ENCODE data around the gene CAP1.
A peak's percentile ranks its signal among the peaks of the same experiment; 100 is the strongest.
"Not testable (repeated sequence)": the region's sequence is repeated elsewhere in the genome, so short reads cannot be mapped to it uniquely, and the experiment has no call there.

The CAP1 gene

DNA sequence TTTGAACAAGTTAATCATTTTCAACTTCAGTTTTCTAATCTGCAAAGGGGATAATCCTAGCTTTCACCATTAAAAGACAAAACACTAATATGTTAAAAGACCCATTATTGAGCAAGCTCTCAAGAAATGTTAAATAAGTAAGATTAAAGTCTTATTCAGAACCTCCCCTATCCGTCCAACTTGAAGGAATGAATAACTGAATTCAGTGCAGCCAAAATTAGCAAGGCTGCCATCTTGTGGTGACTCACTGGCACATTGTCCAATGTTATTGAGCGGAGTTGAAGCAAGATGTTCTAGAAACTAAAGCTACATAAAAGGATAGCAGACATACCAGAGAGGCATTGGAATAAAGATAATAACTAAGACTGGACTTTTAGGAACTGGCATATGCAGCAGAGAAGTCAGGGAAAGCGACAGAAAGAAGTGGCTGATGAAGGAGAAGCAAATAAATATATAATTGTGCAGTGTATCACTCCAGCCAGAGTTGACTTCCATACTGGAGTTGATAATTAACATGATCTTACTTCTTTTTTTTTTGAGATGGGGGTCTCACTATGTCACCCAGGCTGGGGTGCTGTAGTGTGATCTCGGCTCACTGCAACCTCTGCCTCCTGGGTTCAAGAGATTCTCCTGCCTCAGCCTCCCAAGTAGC is 8.2 kb upstream of the CAP1 start:
- DNase-seq, result peak; percentile 68

DNA sequence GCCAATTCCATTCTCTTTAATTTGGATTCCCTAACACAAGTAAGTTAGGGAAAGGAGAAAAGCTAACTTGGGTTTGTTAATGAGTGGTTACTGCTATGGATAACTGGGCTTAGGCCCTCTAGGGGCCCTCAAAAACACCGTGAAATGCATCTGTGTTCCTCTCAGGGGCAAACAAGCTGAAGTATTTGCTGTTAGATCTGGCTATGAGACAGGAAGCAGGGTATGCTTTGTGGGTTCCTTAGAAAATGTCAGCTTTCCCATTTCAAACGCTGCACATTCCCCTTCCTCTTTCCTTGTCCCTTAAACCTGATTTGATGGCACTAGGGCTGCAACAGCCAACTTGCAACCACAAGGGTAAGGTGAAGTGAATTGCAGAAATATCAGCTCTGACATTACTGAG is 5.7 kb upstream of the CAP1 start:
- no peak for DNase-seq

DNA sequence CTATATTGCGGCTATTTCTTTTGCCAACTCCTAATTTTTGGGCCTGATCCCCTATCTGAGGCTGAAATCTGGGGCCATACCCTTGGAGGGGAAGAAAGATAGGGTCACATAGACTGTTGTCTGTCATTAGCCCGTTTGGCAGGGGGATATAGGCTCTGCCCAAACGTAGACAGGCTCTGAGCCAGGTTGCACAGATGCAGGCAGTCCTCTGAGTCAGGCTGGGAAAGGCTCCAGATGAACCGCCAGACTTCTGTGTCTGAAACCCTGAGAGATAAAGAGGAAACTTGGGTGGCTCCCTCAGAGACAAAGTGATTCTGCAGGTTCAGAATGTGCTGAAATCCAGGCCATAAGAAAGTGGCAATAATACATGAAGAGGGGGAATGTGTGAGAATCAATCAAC is 4.0 kb upstream of the CAP1 start:
- peak; percentile 66 for DNase-seq

DNA sequence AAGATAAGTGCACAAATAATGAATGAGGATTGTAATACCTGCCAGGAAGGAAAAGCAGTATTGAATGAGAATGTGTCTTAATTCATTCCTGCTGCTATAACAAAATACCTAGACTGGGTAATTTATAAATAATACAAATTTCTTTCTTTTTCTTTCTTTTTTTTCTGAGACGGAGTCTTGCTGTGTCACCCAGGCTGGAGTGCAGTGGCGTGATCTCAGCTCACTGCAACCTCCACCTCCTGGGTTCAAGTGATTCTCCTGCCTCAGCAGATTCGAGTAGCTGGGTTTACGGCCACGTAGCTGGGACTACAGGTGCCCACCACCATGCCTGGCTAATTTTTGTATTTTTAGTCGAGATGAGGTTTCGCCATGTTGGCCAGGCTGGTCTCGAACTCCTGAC is 3.3 kb upstream of the CAP1 start:
- not testable (repeated sequence) for DNase-seq

DNA sequence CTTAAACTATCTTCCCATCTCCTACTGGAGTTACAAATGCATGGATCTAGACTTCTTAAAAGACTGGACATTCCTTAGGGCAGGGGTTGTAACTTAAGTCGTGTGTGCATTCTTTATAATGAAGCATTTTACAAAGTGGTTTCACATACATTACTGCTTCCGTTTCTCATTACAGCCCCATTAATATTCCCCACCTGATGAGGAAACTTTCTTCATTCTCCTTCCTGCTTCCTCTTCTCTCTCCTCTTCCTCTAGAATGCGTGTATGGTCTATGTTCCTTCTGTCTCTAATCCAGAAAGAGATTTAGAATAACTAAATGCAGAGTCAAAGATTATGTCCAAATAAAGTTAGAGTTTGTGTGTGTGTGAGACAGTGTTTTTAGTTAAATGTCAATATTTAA is 1.8 kb upstream of the CAP1 start:
- DNase-seq, result no peak

DNA sequence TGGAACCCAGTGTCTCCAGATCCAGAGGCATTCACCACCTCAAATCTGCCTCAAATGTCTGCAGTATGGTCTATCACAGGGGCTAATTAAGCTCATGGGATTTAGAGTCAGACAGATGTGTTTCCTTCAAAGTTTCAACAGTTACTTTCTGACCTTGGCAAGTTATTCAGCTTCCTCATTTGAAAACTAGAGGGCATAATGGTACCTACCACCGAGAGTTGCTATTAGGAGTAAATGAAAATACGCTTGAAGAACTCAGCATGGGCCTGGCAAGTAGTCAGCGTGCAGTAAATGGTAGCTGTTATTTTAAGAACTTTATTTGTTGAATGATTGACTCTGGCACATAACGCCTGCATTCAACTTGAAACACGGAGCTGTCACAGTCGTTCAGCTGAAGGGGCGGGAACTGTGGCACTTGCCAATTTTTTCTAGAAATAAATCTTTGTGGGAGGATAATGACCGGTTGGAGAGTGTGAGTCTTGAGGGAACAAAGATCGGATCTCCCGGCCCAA is 1.2 kb upstream of the CAP1 start:
- no peak for DNase-seq

DNA sequence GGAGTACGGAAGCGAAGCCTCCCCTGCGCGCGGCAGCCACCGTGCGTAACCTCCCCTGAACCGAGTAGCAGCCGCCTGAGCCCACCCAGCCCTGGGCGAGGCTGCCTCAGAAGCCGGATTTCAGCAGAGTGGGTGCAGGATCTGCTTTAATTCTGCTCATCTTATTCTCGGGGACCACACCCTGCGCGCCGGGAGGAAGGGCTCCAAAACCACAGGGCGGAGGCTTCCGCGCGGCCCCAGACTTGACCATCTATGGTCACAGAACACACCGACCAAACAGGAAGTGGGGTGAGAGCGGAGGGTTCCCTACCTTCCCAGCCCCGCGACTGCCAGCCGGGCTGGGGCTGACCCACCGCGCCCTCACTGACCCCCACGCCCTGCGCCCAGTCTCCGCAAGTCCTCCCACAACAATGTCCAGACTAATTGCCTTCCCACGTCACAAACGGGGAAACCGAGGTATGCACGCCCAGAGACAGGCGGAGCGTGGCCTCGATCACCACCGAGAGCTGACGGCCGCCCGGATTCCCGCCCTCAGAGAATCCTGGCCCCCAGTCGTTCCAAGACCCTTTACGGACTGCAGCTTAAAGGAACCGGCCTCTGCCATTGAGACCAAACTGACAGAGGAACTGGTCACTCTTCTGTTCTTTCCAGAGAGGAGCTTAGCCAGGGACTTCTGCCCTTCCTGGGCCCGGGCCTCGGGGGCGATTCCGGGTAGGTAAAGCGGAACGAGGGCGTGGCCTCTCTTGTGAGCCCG is 595 bp upstream of the CAP1 start:
- DNase-seq, result peak; percentile 97

DNA sequence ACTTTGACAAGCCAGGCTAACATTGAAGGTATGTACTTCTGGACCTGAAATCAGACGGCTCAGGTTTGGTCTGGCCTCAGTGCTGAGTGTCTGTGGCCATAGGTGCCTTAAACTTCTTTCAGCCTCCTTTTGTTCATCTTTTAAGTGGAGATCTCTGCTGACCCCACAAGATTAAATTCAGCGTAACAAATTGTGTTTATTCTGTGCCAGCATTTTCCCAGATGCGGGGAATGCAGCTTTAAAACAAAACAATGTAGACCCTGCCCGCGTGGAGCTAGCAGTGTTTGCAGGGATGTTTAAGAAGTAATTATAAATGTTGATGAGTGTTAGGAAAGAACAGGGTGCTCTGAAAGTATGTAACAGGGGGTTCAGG is 923 bp downstream of the CAP1 start:
- no peak for DNase-seq

DNA sequence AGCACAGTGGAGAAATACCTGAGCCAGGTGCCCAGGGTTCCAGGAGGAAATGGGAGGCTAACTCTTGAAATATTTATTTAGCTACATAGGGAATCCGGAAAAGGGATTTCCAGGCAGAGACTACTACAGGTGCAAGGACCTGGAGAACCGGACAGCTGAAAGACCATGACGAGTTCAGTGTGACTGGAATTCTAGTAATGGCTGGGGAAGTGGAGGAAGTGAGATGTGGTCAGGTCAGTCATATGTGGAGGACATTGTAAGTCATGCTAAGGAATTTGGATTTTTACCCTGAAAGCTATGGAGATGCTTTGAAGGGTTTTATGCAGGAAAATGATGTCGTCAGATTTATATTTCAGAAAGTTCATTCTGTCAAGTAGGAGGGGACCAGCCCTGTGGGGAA is 1.8 kb downstream of the CAP1 start:
- DNase-seq, result peak; percentile 54

DNA sequence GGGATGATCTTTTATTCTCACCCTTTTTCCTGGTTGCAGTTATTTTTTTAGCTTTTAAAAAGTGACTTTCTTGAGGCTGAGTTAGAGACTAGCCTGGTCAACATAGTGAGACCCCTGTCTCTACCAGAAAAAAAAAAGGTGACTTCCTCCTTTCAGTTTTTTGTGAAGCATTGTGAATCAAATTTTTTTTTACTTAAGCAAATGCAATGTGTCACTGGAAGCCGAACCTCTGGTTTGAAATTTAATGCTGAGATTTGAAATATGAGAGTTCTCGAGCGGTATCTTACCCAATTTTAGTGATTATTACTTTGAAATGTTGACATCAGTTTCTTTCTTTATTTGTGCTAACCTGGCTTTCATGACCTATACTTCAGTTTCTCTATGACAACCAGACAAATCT is 3.6 kb downstream of the CAP1 start:
- no peak for DNase-seq

DNA sequence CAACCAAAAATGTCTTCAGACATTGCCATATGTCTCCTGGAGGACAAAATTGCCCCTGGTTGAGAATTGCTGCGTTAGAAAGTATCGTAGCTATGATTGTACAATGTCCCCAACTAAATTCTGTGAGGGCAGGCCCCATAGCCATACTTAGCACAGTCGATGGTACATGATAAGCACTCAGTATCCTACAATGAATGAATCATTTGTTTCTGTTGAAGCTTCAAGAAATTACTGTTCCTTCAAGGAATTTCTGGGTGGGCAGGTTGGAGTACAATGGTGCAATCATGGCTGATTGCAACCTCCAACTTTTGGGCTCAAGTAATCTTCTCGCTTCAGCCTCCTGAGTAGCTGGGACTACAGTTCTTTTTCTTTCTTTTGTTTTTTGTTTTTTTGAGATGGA is 4.7 kb downstream of the CAP1 start:
- no peak for DNase-seq

DNA sequence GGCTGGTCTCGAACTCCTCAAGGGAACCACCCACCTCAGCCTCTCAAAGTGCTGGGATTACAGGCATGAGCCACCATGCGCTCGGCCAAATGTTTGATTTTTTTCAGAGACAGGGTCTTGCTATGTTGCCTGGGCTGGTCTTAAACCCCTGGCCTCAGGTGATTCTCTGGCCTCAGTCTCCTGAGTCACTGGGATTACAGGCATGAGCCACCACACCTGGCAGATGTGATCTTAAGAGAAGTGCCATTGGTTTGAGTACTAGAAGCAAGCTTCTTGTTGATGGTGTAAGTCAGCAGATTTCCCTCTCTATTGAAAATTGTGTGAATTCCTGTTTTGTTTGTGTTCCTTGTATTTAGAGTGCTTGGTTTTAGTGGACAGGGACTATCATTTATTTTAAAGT is 5.2 kb downstream of the CAP1 start:
- no peak for DNase-seq

DNA sequence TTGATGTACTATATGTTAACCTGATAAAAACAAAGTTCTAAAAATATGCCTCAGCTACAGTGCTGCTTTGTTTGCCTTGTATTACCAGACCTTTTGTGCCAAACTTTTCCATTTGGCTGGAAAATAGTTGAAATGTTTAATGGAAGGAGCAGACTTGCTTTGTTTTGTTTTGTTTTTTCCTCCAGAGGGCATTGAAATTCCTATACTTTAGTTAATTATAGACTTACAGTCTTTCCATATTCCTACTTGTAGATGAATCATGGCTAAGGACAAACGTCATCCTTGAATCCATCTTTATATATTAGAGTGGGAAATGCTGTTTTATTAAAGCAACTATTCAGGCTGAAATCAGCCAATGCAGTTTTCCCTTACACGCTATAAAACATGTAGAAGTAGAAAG is 6.7 kb downstream of the CAP1 start:
- peak; percentile 37 for DNase-seq

DNA sequence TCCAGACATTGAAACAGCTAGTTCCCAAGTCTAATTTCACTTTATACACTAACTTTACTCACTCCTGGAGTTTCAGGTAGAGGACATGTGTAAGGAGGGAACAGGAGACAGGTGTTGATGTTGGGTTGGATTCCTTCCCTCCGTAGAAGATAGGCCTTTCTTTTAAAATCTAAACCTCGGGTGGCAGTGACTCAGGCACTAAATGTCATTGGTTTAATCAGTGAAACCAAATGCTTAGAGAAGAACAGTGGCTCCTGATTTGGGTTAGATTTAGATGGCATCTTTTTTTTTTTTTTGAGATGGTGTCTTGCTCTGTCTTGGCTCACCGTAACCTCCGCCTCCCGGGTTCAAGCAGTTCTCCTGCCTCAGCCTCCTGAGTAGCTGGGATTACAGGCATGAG is 7.2 kb downstream of the CAP1 start:
- DNase-seq, result no peak

DNA sequence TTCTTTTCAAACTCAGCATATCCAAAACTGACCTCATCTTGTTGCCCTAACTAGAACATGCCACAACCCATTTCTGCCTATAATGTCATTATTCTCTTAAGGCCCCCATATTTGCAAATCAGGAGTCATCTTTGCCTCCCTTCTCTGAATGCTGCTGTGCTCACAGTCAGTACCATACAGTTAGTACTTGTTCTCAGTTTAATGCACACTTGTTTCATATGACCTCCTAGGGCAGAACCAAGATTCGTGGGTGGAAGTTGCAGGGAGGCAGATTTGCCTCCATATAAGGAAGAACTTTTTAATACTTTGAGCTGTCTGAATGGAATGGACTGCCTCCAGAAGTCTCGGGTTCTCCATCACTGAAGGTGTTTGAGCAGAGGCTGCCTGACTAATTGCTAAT is 9.2 kb downstream of the CAP1 start:
- DNase-seq, result peak; percentile 57

DNA sequence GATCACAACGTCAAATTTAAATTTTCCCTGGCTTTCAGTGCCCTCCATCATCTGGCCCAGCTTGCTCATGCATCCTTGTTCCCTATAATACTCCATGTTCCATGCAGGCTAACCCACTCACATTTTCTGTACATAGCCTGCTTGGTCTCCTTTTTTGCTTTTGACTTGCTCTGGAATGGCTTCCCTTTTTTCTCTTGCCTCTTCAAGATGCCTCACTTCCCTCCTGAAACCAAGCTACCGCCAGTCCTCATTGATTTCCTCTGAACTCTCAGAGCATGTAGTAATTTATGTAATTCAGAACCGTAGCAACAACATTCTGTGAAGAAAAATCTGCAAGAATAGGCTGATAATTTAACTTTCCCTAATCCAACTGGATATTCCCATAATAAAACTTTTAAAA is 10.3 kb downstream of the CAP1 start:
- DNase-seq, result no peak

DNA sequence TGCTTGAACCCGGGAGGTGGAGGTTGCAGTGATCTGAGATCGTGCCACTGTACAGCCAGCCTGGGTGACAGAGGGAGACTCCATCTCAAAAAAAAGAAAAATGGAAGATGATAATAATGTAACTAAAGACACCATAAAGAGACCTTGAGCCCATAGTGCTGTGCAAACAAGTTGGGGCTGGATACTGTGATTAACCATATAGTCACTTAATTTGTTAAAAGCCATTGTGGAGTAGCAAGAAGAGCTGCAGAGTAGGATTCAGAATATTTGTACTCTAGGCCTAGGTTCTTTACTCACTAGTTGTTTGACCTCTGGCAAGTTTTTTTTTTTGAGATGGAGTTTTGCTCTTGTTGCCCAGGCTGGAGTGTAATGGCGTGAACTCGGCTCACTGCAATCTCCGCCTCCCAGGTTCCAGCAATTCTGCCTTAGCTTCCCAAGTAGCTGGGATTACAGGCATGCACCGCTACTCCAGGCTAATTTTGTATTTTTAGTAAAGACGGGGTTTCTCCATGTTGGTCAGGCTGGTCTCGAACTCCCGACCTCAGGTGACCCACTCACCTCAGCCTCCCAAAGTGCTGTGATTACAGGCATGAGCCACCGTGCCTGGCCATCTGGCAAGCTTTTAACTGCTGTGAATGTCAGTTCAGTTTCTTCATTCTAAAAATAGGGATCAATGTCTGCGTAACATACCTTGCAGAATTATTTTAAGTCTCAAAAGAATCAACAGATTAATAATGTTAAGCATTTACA is 12.8 kb downstream of the CAP1 start:
- no peak for DNase-seq

DNA sequence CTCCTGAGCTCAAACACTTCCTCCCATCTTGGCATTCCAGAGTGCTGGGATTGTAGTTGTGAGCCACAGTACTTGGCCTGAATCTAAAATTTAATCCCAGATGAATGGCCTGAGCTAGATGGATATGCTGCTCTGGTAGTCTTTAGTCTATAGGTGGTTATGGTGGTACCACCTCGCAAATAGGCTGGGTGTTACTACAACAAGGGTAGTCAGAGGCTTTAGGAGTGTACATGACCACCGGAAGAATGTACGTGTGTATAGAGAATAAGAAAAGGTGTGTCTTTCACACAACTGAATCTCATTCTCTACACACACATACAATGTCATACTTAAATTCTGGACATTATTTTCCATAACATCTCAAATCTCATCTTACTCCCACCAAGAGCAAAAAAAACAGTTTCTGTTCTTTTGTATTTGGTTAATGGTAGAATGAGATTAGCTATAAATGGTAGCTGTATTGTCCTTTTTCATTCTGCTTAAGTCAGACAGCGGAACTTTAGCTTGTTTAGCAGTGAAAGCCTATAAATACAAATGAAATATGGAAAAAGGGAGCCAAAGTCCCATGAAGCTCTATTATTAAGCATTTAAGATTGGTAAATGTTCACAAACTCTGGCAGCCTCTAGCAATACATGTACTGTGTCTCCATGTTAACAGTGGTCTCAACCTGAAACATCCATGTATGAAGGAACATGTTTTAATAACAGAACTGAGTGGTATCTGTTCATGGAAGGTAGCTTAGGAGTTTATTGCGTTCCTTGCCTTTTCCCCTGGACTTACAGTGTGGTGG is 16.2 kb downstream of the CAP1 start:
- DNase-seq, result no peak

DNA sequence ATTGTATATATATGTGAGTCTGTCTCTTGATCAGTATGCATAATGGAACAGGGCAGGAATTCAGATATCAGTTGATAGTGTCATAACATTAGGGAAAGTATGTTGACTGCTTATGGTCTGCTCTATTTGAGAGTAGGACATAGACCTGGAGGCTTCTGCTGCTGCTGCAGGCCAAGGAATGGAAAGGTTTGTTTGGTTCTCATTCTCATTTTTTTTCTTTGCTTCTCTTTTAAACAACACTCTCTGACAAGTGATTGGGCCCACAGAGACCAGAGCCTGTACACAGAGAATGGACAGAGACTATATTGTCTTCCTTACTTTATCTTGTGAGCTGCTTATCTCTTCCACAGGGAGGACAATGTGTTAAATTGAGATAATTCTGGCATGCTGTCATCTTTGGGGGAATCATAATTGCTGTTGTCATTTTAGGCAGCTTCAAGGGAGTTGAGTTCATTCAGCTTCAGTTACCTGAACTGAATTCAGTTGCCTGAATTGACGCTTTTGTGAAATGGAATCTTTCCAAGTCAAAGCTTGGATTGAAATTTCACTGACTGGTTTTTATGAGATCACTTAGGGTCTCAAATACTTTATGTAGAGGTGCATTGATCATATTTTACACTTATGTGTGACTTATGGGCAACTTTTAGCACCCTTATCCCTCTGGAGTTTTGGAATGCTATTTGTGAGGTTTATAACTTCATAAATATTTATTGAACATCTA is 16.9 kb downstream of the CAP1 start:
- no peak for DNase-seq

DNA sequence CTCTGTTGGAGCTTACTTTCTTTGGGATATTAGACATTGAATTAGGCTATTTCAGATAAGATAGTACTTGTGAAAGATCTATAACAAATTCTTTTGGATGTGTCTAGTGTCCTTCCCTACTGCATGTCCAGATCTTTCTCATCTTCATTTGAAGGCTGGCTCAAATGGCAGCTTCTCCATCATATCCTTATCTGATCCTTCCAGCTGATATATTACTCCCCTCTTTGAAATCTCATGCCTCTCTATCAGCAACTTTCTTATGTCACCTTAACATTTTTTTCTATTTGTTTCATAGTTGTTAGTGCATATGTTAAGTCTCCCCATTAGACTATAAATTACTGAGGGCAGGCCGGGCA is 17.5 kb downstream of the CAP1 start:
- no peak for DNase-seq

DNA sequence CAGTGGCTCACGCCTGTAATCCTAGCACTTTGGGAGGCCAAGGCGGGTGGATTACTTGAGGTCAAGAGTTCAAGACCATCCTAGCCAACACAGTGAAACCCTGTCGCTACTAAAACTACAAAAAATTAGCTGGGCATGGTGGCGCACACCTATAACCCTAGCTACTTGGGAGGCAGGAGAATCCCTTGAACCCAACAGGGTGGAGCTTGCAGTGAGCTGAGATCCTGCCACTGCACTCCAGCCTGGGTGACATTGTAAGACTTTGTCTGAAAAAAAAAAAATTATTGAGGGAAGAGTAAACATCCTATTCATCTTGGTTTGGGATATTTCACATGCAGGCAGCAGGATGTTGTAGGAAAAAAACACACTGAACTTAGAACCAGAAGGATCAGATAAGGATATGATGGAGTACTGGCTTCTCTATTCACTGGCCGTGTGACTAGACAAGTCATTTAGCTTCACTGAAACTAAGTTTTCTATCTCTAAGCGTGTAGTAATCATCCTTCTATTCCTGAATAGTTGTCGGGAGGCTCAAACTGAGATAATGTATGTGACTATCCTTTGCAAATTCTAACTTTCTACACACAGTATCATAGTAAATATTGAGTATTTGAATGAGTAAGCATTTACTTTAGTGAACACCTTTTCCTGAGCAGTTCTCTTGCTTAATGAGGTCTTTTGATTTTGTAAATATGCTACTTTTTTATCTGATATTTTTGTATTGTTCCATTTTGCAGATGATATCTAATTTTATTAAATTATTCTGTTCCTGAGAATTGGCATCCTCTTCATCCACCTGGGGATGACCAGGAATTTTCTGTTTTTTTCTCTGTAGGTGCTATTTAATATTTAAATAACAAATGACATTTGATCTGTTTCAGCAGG is 18.2 kb downstream of the CAP1 start:
- no peak for DNase-seq

All from fibroblast of skin of scalp (primary cell).